MM.1S (cell line): ENCODE measurements around the gene RAB5IF.
"Not testable (repeated sequence)": the region's sequence is repeated elsewhere in the genome, so short reads cannot be mapped to it uniquely, and the experiment has no call there.

Experiments
- DNase-seq: peaks from one replicate; pipeline ENCODE4 v3.0.0-alpha.2; 2015
- H2AFZ ChIP-seq: fragments of 300-600 bp; sonication (generic); 2 replicates; pipeline ENCODE4 v1.6.0; 2016; ENCODE audit warnings: antibody characterized with exemption, low read length
- H3F3A ChIP-seq: fragments of 300-600 bp; sonication (generic); 2 replicates; pipeline ENCODE4 v1.6.1; 2016; ENCODE audit warnings: mild to moderate bottlenecking, antibody characterized with exemption, low read length, moderate library complexity, mixed read lengths; ENCODE audit not compliant: insufficient read depth
- H3K27ac ChIP-seq: fragments of 300-600 bp; sonication (generic); 2 replicates; pipeline ENCODE4 v1.5.1; 2016; ENCODE audit warnings: mild to moderate bottlenecking, low read length
- H3K27me3 ChIP-seq: fragments of 300-600 bp; sonication (generic); replicated peaks from 2 replicates; pipeline ENCODE4 v1.6.0; 2016; ENCODE audit warnings: low read length; ENCODE audit not compliant: insufficient read depth
- H3K36me3 ChIP-seq: fragments of 300-600 bp; sonication (generic); replicated peaks from 2 replicates; pipeline ENCODE4 v1.6.1; 2016; ENCODE audit warnings: mild to moderate bottlenecking, low read length, mixed read lengths; ENCODE audit not compliant: insufficient read depth
- H3K4me1 ChIP-seq: fragments of 300-600 bp; sonication (generic); 2 replicates; pipeline ENCODE4 v1.6.1; 2016; ENCODE audit warnings: low read length, mixed read lengths
- H3K4me2 ChIP-seq: fragments of 300-600 bp; sonication (generic); 2 replicates; pipeline ENCODE4 v1.6.0; 2016; ENCODE audit warnings: low read depth, low read length
- H3K4me3 ChIP-seq: fragments of 300-600 bp; sonication (generic); 2 replicates; pipeline ENCODE4 v1.5.1; 2016; ENCODE audit warnings: low read length, mixed read lengths
- H3K79me2 ChIP-seq: fragments of 300-600 bp; sonication (generic); 2 replicates; pipeline ENCODE4 v1.6.1; 2016; ENCODE audit warnings: mixed run types, low read length, mixed read lengths
- H3K9ac ChIP-seq: fragments of 300-600 bp; sonication (generic); 2 replicates; pipeline ENCODE4 v1.6.1; 2016; ENCODE audit warnings: low read length, mixed read lengths
- H3K9me2 ChIP-seq: fragments of 300-600 bp; sonication (generic); replicated peaks from 2 replicates; pipeline ENCODE4 v1.6.1; 2016; ENCODE audit warnings: mild to moderate bottlenecking, low read length, mixed read lengths; ENCODE audit not compliant: insufficient read depth
- H3K9me3 ChIP-seq: fragments of 300-600 bp; sonication (generic); replicated peaks from 2 replicates; pipeline ENCODE4 v1.6.1; 2016; ENCODE audit warnings: mild to moderate bottlenecking, low read length, mixed read lengths; ENCODE audit not compliant: insufficient read depth
- H4K20me1 ChIP-seq: fragments of 300-600 bp; sonication (generic); 2 replicates; pipeline ENCODE4 v1.6.1; 2016; ENCODE audit warnings: mild to moderate bottlenecking, low read length, moderate library complexity, mixed read lengths; ENCODE audit not compliant: insufficient read depth
- CTCF ChIP-seq: fragments of 300-600 bp; sonication (generic); IDR thresholded peaks from 2 replicates; pipeline ENCODE4 v1.5.1; 2016; ENCODE audit warnings: antibody characterized with exemption, low read length, mixed read lengths
- EZH2 ChIP-seq: fragments of 300-600 bp; sonication (generic); optimal IDR thresholded peaks from 2 replicates; pipeline ENCODE3; 2017; ENCODE audit warnings: low read depth, mild to moderate bottlenecking, antibody characterized with exemption, low read length, mixed read lengths
- EZH2phosphoT487 ChIP-seq: fragments of 300-600 bp; sonication (generic); IDR thresholded peaks from 2 replicates; pipeline ENCODE4 v1.6.1; 2018; ENCODE audit warnings: antibody characterized with exemption, low read length

The RAB5IF gene

GRCh38 chr20:36634342-36634741, 28.8 kb downstream of the RAB5IF start:
- Histone ChIP-seq H3K36me3 (no peaks in the 10 kb centered on the region), H3K9ac (no peak overlapping the region)
- TF ChIP-seq CTCF (no peak), EZH2 (no peak), EZH2phosphoT487 (no peak)

GRCh38 chr20:36638876-36639400, 33.4 kb downstream of the RAB5IF start:
- not testable (repeated sequence) for H3K9me3 ChIP-seq, H3K4me3 ChIP-seq, H3K4me1 ChIP-seq, H3K27me3 ChIP-seq, DNase-seq, H3K79me2 ChIP-seq, H4K20me1 ChIP-seq, H3K4me2 ChIP-seq, H3K36me3 ChIP-seq, H3F3A ChIP-seq, H3K27ac ChIP-seq, H2AFZ ChIP-seq, H3K9ac ChIP-seq, H3K9me2 ChIP-seq

More at GRCh38 chr20:36634342-36634741, 28.8 kb downstream of the RAB5IF start:
- no peak for DNase-seq
- Histone ChIP-seq H3K9me2 (no peaks in the 10 kb centered on the region), H3K9me3 (no peaks in the 10 kb centered on the region), H3K27ac (no peak overlapping the region), H3K4me2 (no peak overlapping the region), H3K27me3 (no peaks in the 10 kb centered on the region), H3K4me1 (peaks cover 11% of the 10 kb centered on the region), H3F3A (no peaks in the 10 kb centered on the region), H2AFZ (no peak overlapping the region), H3K79me2 (no peaks in the 10 kb centered on the region), H3K4me3 (no peak overlapping the region), H4K20me1 (no peaks in the 10 kb centered on the region)

- Histone ChIP-seq H3K4me2 (no peak overlapping the region), H3K9me2 (no peaks in the 10 kb centered on the region), H3K79me2 (no peaks in the 10 kb centered on the region), H2AFZ (no peak overlapping the region), H3F3A (no peaks in the 10 kb centered on the region), H3K27ac (no peak overlapping the region), H3K27me3 (no peaks in the 10 kb centered on the region), H3K9me3 (no peaks in the 10 kb centered on the region), H3K9ac (no peak overlapping the region), H3K4me3 (no peak overlapping the region), H3K4me1 (peaks cover 11% of the 10 kb centered on the region), H3K36me3 (no peaks in the 10 kb centered on the region), H4K20me1 (no peaks in the 10 kb centered on the region)
- TF ChIP-seq CTCF: no peak
- no peak for TF ChIP-seq EZH2phosphoT487
- DNase-seq: no peak
These were observed 35.9 kb downstream of the RAB5IF start for GRCh38 chr20:36641506-36641843.

GRCh38 chr20:36642136-36642535, 36.6 kb downstream of the RAB5IF start:
- Histone ChIP-seq H3K27me3 (no peaks in the 10 kb centered on the region), H3K4me2 (no peak overlapping the region)

More at GRCh38 chr20:36642136-36642535, 36.6 kb downstream of the RAB5IF start:
- Histone ChIP-seq H3K4me3 (no peak overlapping the region), H4K20me1 (no peaks in the 10 kb centered on the region), H2AFZ (no peak overlapping the region), H3K9ac (no peak overlapping the region), H3F3A (no peaks in the 10 kb centered on the region), H3K27ac (no peak overlapping the region), H3K9me3 (no peaks in the 10 kb centered on the region), H3K36me3 (no peaks in the 10 kb centered on the region), H3K4me1 (peaks cover 11% of the 10 kb centered on the region), H3K79me2 (no peaks in the 10 kb centered on the region), H3K9me2 (no peaks in the 10 kb centered on the region)
- no peak for TF ChIP-seq CTCF
- no peak for TF ChIP-seq EZH2
- no peak for TF ChIP-seq EZH2phosphoT487
- no peak for DNase-seq
